Endothelial cell (in vitro differentiated cells): ENCODE measurements around the gene EPO. TPM values are rescaled to one million over a fixed set of nuclear protein-coding genes. Genes with fewer than 3 reads are reported as not detected.

Experiments used
- DNase-seq: peaks from one replicate; pipeline ENCODE4 v3.0.0; 2021; ENCODE audit warnings: low spot score
- H3K27ac Mint-ChIP-seq: one replicate; pipeline ENCODE4 v1.8.0; 2021; ENCODE audit warnings: mixed read lengths, inconsistent platforms; ENCODE audit not compliant: unreplicated experiment
- H3K27me3 Mint-ChIP-seq: one replicate; pipeline ENCODE4 v1.8.0; 2021; ENCODE audit warnings: mild to moderate bottlenecking, moderate library complexity, mixed read lengths, inconsistent platforms; ENCODE audit not compliant: unreplicated experiment
- H3K36me3 Mint-ChIP-seq: one replicate; pipeline ENCODE4 v1.8.0; 2021; ENCODE audit warnings: mild to moderate bottlenecking, low read depth, mixed read lengths, inconsistent platforms; ENCODE audit not compliant: unreplicated experiment
- H3K4me1 Mint-ChIP-seq: one replicate; pipeline ENCODE4 v1.8.0; 2021; ENCODE audit warnings: mild to moderate bottlenecking, mixed read lengths, inconsistent platforms; ENCODE audit not compliant: unreplicated experiment
- H3K4me3 Mint-ChIP-seq: one replicate; pipeline ENCODE4 v1.8.0; 2021; ENCODE audit warnings: mild to moderate bottlenecking, mixed read lengths, inconsistent platforms; ENCODE audit not compliant: unreplicated experiment
- H3K9me3 Mint-ChIP-seq: one replicate; pipeline ENCODE4 v1.8.0; 2021; ENCODE audit warnings: mixed read lengths, inconsistent platforms; ENCODE audit not compliant: unreplicated experiment
- CTCF ChIP-seq: fragments of 200-600 bp; sonication (generic); IDR thresholded peaks from one replicate; pipeline ENCODE4 v1.5.0; 2021; ENCODE audit warnings: antibody characterized with exemption; ENCODE audit not compliant: unreplicated experiment
- total RNA-seq: library from RNA; stranded (reverse); fragmentation: NEBNext Ultra II Directional; extraction: Animal tissue kit (Norgen Biotek cat#: 25700); gene quantifications from one replicate; pipeline ENCODE4 v1.2.1, GENCODE V29; 2021; ENCODE audit not compliant: unreplicated experiment

The EPO gene
- total RNA-seq, 1 donor from 2014 or later, result 0.33 TPM

DNA sequence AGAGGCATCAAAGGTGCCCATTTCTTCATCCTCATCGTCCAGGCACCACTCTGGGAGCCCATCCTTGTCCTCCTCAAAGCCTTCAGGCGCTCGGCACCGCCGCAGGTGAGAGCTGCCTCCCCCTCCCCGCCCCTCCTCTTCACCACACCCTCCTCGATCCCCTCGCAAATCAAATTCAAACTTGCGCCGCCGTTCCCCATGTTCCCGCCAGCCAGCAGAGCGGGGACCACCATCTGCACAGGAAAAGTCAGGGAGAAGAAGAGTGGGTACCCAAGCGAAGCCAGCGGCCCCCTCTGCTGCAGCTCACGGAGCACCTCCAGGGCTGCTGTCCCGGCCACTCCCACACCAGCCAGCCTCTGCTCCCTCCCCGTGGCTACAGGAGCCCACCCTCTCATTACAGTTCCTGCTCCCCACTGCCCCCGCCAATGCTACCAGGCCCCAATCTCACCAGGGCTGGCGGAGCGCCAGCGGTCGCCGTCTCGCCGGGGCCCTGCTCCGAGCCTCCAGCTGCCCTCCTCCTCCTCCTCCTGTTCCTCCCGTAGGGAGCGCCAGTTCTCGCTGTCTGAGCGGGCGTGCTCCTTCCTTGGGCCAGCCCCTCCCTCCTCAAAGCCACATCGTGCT, 34.0 kb upstream of the EPO start:
- H3K27ac Mint-ChIP-seq, result no peak overlapping the region
- no peaks in the 10 kb centered on the region for H3K4me1 Mint-ChIP-seq
- TF ChIP-seq CTCF, result no peak
- peaks cover 6% of the 10 kb centered on the region for H3K27me3 Mint-ChIP-seq
- no peak for DNase-seq
- H3K9me3 Mint-ChIP-seq, result no peaks in the 10 kb centered on the region
- H3K4me3 Mint-ChIP-seq, result no peak overlapping the region
- H3K36me3 Mint-ChIP-seq, result peaks cover 15% of the 10 kb centered on the region

DNA sequence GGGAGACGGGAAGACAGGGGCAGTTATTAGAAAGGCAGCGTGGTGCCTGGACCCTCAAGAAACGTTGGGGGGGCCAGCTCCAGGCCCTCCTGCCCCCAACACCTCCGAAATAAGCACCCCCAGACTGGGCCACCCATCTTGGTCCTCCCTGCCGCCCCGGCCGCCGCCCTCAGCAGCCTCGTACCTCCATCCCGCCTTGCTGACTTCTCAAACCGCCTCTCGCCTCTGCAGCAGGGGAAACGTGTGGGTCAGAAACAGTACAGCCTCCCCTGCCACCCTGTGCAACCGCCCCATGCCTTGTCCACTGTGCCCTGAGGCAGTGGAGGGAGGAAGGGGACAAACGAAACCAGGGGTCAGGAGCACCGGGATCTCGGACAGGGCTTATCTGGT, 33.5 kb upstream of the EPO start:
- no peak overlapping the region for H3K4me3 Mint-ChIP-seq
- H3K27ac Mint-ChIP-seq, result no peak overlapping the region
- peaks cover 15% of the 10 kb centered on the region for H3K36me3 Mint-ChIP-seq
- no peaks in the 10 kb centered on the region for H3K9me3 Mint-ChIP-seq
- H3K4me1 Mint-ChIP-seq, result peaks cover 3% of the 10 kb centered on the region
- no peak for TF ChIP-seq CTCF
- H3K27me3 Mint-ChIP-seq, result peaks cover 6% of the 10 kb centered on the region
- no peak for DNase-seq

- H3K27ac Mint-ChIP-seq, result no peak overlapping the region
- H3K27me3 Mint-ChIP-seq, result peaks cover 6% of the 10 kb centered on the region
- H3K4me3 Mint-ChIP-seq, result no peak overlapping the region
- TF ChIP-seq CTCF, result no peak
- no peak for DNase-seq
- no peaks in the 10 kb centered on the region for H3K9me3 Mint-ChIP-seq
- peaks cover 6% of the 10 kb centered on the region for H3K4me1 Mint-ChIP-seq
- peaks cover 15% of the 10 kb centered on the region for H3K36me3 Mint-ChIP-seq
Observed at GRCh38 chr7:100687261-100687660, 33.0 kb upstream of the EPO start.

- peaks cover 6% of the 10 kb centered on the region for H3K27me3 Mint-ChIP-seq
- TF ChIP-seq CTCF, result no peak
- peaks cover 12% of the 10 kb centered on the region for H3K4me1 Mint-ChIP-seq
- no peaks in the 10 kb centered on the region for H3K9me3 Mint-ChIP-seq
- peaks cover 17% of the 10 kb centered on the region for H3K36me3 Mint-ChIP-seq
- H3K4me3 Mint-ChIP-seq, result no peak overlapping the region
- DNase-seq, result no peak
- no peak overlapping the region for H3K27ac Mint-ChIP-seq
Observed at GRCh38 chr7:100687751-100688300, 32.4 kb upstream of the EPO start.

DNA sequence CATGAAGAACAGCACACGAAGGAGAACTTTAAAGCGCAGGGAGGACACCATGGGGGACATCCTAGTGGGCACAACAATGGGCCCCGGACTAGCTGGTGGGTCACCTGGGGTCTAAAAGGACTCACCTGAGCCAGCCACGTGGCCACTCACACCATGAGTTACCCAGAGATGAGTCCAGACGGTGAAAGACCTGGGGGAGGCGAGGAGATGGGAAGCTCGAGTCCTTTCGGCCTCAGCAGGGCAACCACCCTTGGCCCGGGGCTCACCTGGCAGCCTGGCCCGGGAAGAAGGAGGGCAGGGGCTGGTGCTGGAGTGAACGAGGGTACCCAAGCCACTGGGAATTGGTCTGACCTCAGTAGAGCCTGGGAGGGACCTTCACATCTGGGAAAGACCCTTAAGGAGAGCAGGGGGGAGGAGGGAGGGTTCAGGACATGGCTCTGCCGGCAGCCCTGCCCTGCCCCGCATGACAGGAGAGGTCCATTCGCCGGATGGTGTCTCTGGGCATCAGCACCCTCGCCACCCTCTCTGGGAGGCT, 31.9 kb upstream of the EPO start:
- Mint-ChIP-seq H3K27me3 (peaks cover 11% of the 10 kb centered on the region), H3K4me3 (peak overlapping the region; percentile 56), H3K27ac (peak overlapping the region; percentile 36), H3K9me3 (no peaks in the 10 kb centered on the region), H3K4me1 (peaks cover 17% of the 10 kb centered on the region), H3K36me3 (peaks cover 22% of the 10 kb centered on the region)
- DNase-seq, result no peak
- TF ChIP-seq CTCF, result no peak
